GM23248 (cell line): Measurements from ENCODE around the gene SPATA31E1. TPM values are rescaled to one million over a fixed set of nuclear protein-coding genes. Genes with fewer than 3 reads are reported as not detected.
A peak's percentile ranks its signal among the peaks of the same experiment; 100 is the strongest.
"Not testable (repeated sequence)": the region's sequence is repeated elsewhere in the genome, so short reads cannot be mapped to it uniquely, and the experiment has no call there.

Source experiments
- DNase-seq: peaks from one replicate; pipeline ENCODE4 v3.0.0-alpha.2; 2015
- H2AFZ ChIP-seq: fragments of 200-600 bp; sonication (generic); 2 replicates; pipeline ENCODE4 v1.6.1; 2016; ENCODE audit warnings: antibody characterized with exemption
- H3F3A ChIP-seq: fragments of 200-600 bp; sonication (generic); 2 replicates; pipeline ENCODE4 v1.6.1; 2016; ENCODE audit warnings: mild to moderate bottlenecking, antibody characterized with exemption, mixed run types; ENCODE audit not compliant: insufficient read depth
- H3K27ac ChIP-seq: fragments of 200-600 bp; sonication (generic); 2 replicates; pipeline ENCODE4 v1.5.1; 2016; ENCODE audit warnings: mild to moderate bottlenecking
- H3K27me3 ChIP-seq: fragments of 200-600 bp; sonication (generic); replicated peaks from 2 replicates; pipeline ENCODE4 v1.6.1; 2016; ENCODE audit warnings: mild to moderate bottlenecking; ENCODE audit not compliant: insufficient read depth
- H3K36me3 ChIP-seq: fragments of 200-600 bp; sonication (generic); 2 replicates; pipeline ENCODE4 v1.6.1; 2016; ENCODE audit warnings: low read depth, mild to moderate bottlenecking
- H3K4me1 ChIP-seq: fragments of 200-600 bp; sonication (generic); 2 replicates; pipeline ENCODE4 v1.6.1; 2016; ENCODE audit warnings: mild to moderate bottlenecking; ENCODE audit not compliant: insufficient read depth
- H3K4me2 ChIP-seq: fragments of 200-600 bp; sonication (generic); one replicate; pipeline ENCODE4 v1.6.1; 2016; ENCODE audit warnings: mild to moderate bottlenecking; ENCODE audit not compliant: unreplicated experiment
- H3K4me3 ChIP-seq: fragments of 200-600 bp; sonication (generic); 2 replicates; pipeline ENCODE4 v1.5.1; 2016; ENCODE audit warnings: mild to moderate bottlenecking
- H3K79me2 ChIP-seq: fragments of 200-600 bp; sonication (generic); 2 replicates; pipeline ENCODE4 v1.6.1; 2016; ENCODE audit warnings: mild to moderate bottlenecking; ENCODE audit not compliant: insufficient read depth
- H3K9ac ChIP-seq: fragments of 200-600 bp; sonication (generic); 2 replicates; pipeline ENCODE4 v1.6.1; 2016; ENCODE audit warnings: mild to moderate bottlenecking
- H3K9me2 ChIP-seq: fragments of 200-600 bp; sonication (generic); 2 replicates; pipeline ENCODE4 v1.6.1; 2016; ENCODE audit warnings: mixed run types, mild to moderate bottlenecking, moderate library complexity; ENCODE audit not compliant: insufficient read depth
- H3K9me3 ChIP-seq: fragments of 200-600 bp; sonication (generic); one replicate; pipeline ENCODE4 v1.6.1; 2017; ENCODE audit warnings: low read depth
- H4K20me1 ChIP-seq: fragments of 200-600 bp; sonication (generic); 2 replicates; pipeline ENCODE4 v1.6.0; 2016; ENCODE audit not compliant: insufficient read depth
- EZH2 ChIP-seq: fragments of 200-600 bp; sonication (generic); IDR thresholded peaks from 2 replicates; pipeline ENCODE4 v1.6.1; 2018; ENCODE audit warnings: antibody characterized with exemption, mild to moderate bottlenecking; ENCODE audit not compliant: insufficient read depth, poor library complexity, severe bottlenecking
- EZH2phosphoT487 ChIP-seq: fragments of 200-600 bp; sonication (generic); IDR thresholded peaks from 2 replicates; pipeline ENCODE4 v1.6.1; 2018; ENCODE audit warnings: antibody characterized with exemption, moderate library complexity, mild to moderate bottlenecking, low read depth; ENCODE audit not compliant: insufficient read depth
- WGBS, 2 experiments: methylation state at CpG; one replicate each; pipeline ENCODE4 v1.1.6; 2015 to 2017; ENCODE audit warnings: low lambda C conversion rate in 2 of 2, low coverage in 1 of 2; ENCODE audit errors: missing lambda C conversion rate in 2 of 2; 5-methylcytosine and 5-hydroxymethylcytosine counted together
- in situ Hi-C: fragments of 300-500 bp; cut with MboI; formaldehyde crosslinking; loops from 2 replicates; pipeline ENCODE4 v1.15.0; 2020
- polyA plus RNA-seq: library from polyadenylated mRNA; unstranded; fragments of >200 nt; fragmentation: Nextera tagmentation; extraction: Ambion mirVana; gene quantifications from 2 replicates; pipeline ENCODE4 v1.2.1, GENCODE V29; 2016
- total RNA-seq: library from RNA; depleted of rRNA; stranded (reverse); fragments of >200 nt; shearing (Covaris generic); gene quantifications from 2 replicates; pipeline ENCODE4 v1.2.3, GENCODE V29; 2014

The SPATA31E1 gene
- total and polyA plus RNA-seq, 2 experiments from 2014 or later = not detected

DNA sequence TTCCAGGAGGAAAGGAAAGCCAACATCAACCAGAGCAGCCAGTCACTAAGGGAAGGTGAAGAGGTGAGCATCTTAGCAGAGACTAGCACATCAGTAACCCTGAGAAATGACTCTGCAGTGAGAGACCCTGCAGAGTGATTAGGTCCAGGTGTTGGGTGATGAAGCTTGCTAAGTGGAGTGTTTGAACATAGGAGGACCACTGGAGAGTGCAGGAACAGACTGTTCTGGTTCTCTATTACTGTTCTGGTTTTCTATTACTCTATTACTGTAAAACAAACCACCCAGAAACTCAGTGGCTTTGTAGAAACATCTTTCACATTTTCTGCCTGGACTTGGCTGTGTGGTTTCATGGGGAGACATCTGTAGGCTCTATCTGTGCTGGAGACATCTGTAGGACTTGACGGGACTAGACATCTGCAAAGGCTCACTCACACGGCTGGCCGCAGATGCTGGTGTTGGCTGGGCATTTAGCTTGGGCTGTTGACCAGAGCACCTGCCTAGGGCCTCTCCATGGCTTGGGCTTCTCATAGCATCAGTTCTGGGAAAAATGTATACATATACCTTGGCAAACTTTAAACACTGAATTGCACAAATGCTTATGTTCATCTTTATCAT, 33.4 kb upstream of the SPATA31E1 start:
- no peaks in the 10 kb centered on the region for H3K27me3 ChIP-seq
- TF ChIP-seq EZH2 (no peak), EZH2phosphoT487 (no peak)
- no peaks in the 10 kb centered on the region for H3K79me2 ChIP-seq
- no peak overlapping the region for H3K4me2 ChIP-seq
- H3K4me3 ChIP-seq = no peak overlapping the region
- H3K9me2 ChIP-seq = no peaks in the 10 kb centered on the region
- no peak overlapping the region for H2AFZ ChIP-seq
- H3K9me3 ChIP-seq = no peaks in the 10 kb centered on the region
- H4K20me1 ChIP-seq = no peaks in the 10 kb centered on the region
- no peaks in the 10 kb centered on the region for H3K36me3 ChIP-seq
- in situ Hi-C loops = no loop called here
- DNase-seq = no peak
- H3F3A ChIP-seq = 0 out of 2 replicates have a peak, but pooled peaks cover 7% of the 10 kb centered on the region
- no peak overlapping the region for H3K9ac ChIP-seq
- no peak overlapping the region for H3K27ac ChIP-seq
- H3K4me1 ChIP-seq = peaks cover 16% of the 10 kb centered on the region
- 89 to 90% methylated on average over 3 of the region's 3 CpGs for WGBS, 2 experiments

DNA sequence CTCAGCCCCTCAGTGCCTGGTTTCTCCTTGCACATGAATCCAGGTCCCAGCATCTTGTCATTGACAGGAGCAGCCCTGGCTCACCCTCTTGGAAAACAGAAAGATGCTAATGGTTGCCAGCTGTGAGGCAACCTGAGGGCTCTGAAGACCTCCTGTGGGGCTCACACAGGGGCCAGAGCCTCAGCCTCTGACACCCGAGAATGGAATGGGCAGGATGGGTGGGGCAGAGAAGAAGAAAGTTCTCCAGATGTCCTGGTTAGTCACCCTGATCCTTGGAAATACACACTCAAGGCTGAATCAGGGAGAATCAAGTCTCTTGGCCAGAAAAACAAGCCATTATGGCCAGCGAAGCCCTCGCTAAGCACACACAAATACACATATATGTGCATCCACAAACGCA, 32.3 kb upstream of the SPATA31E1 start:
- TF ChIP-seq EZH2 = no peak
- TF ChIP-seq EZH2phosphoT487 = no peak
- H3K9me3 ChIP-seq = no peaks in the 10 kb centered on the region
- peak overlapping the region; percentile 38 for H3K4me2 ChIP-seq
- H4K20me1 ChIP-seq = no peaks in the 10 kb centered on the region
- H3F3A ChIP-seq = 0 out of 2 replicates have a peak, but pooled peaks cover 7% of the 10 kb centered on the region
- H3K36me3 ChIP-seq = no peaks in the 10 kb centered on the region
- no peak overlapping the region for H3K9ac ChIP-seq
- WGBS, 2 experiments = 5 to 20% methylated on average over 4 of the region's 4 CpGs
- no peaks in the 10 kb centered on the region for H3K9me2 ChIP-seq
- peaks cover 16% of the 10 kb centered on the region for H3K4me1 ChIP-seq
- H3K27me3 ChIP-seq = no peaks in the 10 kb centered on the region
- peak overlapping the region; percentile 50 for H3K27ac ChIP-seq
- peak; percentile 97 for DNase-seq
- in situ Hi-C loops = no loop called here
- no peak overlapping the region for H3K4me3 ChIP-seq
- H3K79me2 ChIP-seq = no peaks in the 10 kb centered on the region
- no peak overlapping the region for H2AFZ ChIP-seq

DNA sequence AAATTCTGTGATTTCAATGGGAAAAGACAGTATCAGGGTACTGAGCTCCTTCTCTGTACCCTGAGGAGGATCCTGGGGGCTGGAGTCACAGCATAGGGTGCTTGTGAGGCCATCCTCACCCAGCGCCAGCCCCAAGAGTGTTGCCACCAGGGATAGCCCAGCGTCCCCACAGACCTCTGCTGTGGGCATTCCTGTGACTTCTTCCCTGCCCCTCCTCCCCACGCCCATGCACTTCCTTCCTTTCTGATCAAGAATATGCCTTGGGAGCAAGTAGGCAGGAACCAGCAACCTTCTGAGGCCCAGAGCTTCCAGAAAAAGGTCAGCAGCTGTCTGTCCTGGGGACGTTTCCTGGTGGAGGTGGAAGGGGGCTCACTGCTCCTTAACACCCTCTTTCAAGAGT, 31.5 kb upstream of the SPATA31E1 start:
- H3K27me3 ChIP-seq, H3K36me3 ChIP-seq, H3K9me3 ChIP-seq, DNase-seq, H3K9ac ChIP-seq, H4K20me1 ChIP-seq, H3K27ac ChIP-seq, H3K79me2 ChIP-seq, H3K9me2 ChIP-seq, H3K4me3 ChIP-seq, H2AFZ ChIP-seq, in situ Hi-C loops, H3F3A ChIP-seq: not testable (repeated sequence)
- H3K4me1 ChIP-seq = peaks cover 16% of the 10 kb centered on the region
- 99 to 100% methylated on average over 3 to 4 of the region's 4 CpGs for WGBS, 2 experiments
- H3K4me2 ChIP-seq = peak overlapping the region; percentile 19

DNA sequence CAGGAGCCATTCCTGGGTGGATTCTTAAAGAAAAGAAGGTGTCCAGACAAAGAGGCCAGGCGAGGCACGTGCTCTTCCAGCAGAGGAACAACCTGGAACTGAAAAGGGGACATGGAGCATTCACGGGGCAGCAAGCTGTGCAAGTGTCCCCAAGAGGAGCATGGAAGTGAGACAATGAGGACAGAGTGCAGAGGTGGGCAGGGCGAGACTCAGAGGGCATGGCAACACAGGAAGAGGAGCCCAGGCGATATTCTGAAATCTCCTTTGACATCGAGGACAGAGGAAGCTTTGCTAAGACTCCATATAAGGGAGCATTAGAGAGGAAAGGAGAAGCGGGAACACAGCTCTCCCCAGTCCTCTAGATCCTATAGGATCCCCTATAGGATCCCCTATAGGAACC, 29.4 kb upstream of the SPATA31E1 start:
- TF ChIP-seq EZH2phosphoT487 (no peak), EZH2 (no peak)
- no peaks in the 10 kb centered on the region for H3K36me3 ChIP-seq
- in situ Hi-C loops = no loop called here
- no peaks in the 10 kb centered on the region for H4K20me1 ChIP-seq
- no peaks in the 10 kb centered on the region for H3K9me2 ChIP-seq
- H3K9ac ChIP-seq = no peak overlapping the region
- no peak overlapping the region for H3K4me3 ChIP-seq
- H2AFZ ChIP-seq = no peak overlapping the region
- H3F3A ChIP-seq = 0 out of 2 replicates have a peak, but pooled peaks cover 7% of the 10 kb centered on the region
- no peak for DNase-seq
- WGBS, 2 experiments = 92 to 94% methylated on average over 7 of the region's 7 CpGs
- H3K27me3 ChIP-seq = no peaks in the 10 kb centered on the region
- no peaks in the 10 kb centered on the region for H3K79me2 ChIP-seq
- H3K27ac ChIP-seq = no peak overlapping the region
- no peaks in the 10 kb centered on the region for H3K9me3 ChIP-seq
- H3K4me1 ChIP-seq = peaks cover 16% of the 10 kb centered on the region
- H3K4me2 ChIP-seq = no peak overlapping the region
